Inflammatory macrophage treated with lipopolysaccharide for 1 hour (primary cell): ENCODE data around the gene DIPK1A.

Experiments used
- DNase-seq, 2 donors: peaks; one replicate each; pipeline ENCODE4 v3.0.0-alpha.2; 2020 to 2022

DIPK1A gene

DNA sequence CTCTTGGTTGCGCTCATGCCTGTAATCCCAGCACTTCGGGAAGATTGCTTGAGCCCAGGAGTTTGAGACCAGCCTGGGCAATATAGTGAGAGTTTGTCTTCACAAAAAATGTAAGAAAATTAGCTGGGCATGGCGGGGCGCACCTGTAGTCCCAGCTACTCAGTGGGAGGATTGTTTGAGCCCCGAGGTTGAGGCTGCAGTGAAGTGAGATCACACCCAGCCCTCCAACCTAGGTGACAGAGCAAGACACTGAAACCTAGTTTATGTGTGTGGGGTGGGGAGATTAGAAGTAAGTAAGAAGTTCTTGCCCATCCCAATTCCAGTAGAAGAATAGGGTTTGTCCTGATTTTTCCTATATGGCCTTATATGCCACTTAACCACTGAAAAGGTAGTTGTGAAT is 127.4 kb downstream of the DIPK1A start:
- no peak for DNase-seq

DNA sequence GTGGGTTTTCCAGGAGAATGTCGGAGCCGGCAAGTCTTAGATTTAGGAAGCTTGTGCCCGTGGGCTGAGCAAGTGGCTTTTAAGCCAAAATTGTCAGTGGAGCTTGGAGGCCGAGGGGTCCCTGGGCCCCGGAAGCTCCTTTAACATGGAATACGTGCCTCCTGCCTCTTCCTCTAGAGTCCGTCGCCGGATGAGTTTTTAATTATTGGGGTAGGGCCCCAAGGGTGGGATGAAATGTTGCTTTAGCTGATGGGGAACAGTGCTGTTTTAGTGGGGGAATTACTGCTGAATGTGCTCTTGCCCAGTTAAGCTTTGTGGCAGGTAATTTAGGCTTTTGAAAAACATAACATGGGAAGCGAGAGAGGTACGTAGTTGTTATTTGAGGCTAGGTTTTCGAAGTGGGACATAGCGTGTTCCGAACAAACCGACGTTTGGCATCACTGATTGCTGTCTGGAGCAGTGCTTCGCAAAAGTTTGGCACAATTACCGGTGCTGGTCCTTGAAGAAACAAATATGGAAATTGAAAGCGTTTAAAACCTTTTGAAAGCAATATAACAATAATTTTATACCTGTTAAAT is 128.6 kb downstream of the DIPK1A start:
- peak in 1 of 2 donors; percentile 10 for DNase-seq

DNA sequence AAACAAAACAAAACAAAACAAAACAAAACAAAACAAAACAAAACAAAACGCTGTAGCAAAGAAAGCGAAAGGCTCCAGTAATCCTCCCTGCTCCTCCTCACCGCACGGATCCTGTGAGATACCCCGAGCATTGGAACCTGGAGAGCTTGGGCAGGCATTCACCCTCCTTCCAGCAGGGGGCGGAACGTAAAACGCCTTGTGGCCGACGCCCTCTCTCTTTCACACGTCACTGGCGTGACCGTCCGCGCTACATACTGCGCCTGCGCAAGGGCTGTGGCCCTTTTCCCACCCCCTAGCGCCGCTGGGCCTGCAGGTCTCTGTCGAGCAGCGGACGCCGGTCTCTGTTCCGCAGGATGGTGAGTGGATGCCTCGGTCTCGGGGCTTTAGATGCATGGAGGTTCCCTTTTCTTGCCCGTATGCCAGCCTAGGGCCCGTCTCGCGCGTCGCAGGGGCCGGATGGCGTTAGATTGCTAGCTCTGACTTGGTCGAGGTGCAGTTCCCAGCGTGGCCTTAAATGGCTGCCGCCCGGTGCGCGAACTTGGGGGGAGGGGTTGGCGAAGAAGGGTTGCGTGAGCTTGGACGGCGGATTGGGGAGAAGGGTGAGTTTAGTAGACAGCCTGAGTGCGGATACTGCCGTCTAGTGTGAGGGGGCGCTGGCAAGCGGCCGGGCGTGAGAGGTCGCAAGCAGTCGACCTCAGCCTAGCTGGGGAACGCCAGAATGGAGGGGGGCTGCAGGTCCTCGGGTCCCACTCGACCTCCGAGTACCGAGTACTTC is 129.3 kb downstream of the DIPK1A start, which contains the start of gene RPL5:
TSS of gene RPL5 (plus strand) at position 279 of the 775 bp plus-strand sequence. CDS start at position 354, 75 bp downstream.
- peak; percentile 96 to 100 for DNase-seq

DNA sequence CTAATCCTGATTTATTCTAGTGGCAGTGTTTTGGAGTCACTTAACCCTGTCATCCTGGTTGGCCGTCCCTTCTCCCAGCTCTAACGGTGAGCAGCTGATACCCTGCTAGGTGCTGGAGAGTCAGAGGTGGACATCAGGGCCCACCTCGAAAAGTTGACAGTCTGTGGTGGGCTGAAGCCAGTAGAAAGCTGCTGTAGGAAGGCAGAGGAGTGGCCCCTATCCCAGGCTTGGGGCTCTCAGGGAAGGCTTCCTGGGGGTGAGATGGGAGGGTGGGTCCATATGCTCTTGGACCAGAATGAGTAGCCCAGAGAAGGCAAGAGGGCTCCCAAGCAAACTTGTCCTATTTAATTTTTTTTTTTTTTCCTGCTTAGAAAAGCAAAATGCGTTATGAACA is 129.9 kb downstream of the DIPK1A start:
- DNase-seq: no peak

DNA sequence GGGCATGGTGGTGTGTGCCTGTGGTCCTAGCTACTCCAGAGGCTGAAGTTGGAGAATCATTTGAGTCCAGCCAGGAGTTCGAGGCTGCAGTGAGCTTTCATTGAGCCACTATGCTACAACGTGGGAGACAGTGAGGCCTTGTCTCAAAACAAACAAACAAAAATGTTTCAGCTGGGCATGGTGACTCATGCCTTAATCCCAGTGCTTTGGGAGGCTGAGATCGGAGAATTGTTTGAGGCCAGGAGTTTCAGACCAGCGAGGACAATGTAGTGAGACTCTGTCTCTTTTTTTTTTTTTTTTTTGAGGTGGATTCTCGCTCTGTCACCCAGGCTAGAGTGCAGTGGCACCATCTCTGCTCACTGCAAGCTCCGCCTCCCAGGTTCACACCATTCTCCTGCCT is 134.5 kb downstream of the DIPK1A start:
- no peak for DNase-seq

DNA sequence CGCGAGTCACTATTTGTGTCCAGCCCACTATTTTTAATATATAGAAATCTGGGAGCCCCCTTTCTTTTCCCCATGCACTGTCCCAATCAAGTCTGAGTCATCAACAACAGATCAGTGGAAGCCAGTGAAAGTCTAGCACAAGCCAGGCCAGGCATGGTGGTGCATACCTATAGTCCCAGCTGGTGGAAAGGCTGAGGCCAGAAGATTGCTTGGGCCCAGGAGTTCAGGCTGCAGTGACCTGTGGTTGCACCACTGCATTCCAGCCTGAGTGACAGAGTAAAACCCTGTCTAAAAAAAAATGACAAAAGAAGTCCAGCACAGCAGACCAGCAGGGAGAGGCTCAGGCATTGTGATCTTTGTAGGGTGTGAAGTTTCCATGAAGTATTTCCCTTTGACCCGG is 138.4 kb downstream of the DIPK1A start:
- DNase-seq: peak; percentile 40 to 44

DNA sequence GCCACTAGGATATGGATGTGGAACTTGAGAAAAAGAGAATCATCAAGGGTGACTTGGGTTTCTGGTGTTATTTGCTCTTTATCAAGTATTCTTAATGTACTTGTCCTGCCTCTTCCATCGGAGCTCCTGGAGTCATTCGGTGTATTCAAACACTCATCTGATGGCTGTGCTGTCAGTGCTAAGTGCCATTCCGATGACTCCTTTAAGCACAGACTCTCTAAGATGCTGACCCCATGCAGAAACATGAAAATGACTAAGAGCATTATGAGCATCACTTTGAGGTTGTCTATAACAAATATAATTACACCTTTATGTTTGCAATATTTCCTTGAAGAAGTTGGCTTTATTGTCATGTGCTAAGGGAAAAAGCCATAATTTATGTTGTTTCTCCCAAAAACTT is 140.7 kb downstream of the DIPK1A start:
- no peak for DNase-seq

DNA sequence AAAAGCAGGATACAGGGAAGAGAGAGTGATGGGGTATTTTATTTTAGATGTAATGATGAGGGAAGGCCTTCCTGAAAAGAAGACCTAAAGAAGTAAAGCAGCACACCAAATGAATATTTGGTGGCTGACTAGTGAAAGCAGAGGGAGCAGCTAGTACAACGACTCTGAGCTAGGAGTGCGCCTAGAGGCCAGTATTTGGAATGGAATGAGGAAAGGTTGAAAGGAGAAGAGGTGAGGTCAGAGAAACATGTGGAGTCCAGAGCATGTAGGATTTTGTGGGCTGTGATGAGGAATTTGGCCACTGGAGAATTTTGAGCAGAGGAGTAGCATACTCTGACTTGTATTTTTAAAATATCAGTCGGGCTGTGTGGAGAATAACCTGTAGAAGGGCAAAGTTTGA is 141.2 kb downstream of the DIPK1A start:
- DNase-seq: no peak

DNA sequence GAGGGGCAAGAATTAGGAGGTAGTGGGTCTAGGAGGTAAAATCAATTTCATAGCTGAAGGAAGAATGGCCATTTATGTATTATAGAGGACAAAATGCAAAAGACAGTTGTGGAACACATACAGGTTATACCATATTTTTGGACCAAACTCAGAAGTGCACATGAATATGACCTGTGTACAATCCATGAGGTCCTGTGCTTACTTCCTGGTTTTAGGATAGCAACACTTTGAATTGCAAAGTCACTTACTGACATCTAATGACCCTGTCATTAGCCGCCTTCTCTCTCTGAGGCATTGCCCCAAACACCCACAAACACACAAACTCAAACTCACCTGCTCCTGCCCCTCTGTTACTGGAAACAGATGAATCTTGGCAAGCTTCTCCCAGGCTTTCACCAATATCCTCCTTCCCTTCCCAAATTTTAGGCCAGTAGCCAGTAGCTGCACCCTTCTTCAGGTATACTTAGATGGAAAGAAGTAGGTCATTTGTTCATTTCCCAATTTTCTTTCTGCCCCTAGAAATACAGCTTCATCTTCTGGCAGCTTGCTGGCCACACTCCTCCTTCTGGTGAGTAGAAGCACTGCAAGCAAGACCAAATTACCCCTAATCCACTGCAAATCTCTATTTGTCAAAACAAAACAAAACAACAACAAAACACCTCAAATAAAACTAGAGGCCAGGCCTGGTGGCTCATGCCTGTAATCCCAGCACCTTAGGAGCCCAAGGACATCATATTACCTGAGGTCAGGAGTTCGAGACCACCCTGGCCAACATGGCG is 143.1 kb downstream of the DIPK1A start:
- peak; percentile 24 to 60 for DNase-seq

DNA sequence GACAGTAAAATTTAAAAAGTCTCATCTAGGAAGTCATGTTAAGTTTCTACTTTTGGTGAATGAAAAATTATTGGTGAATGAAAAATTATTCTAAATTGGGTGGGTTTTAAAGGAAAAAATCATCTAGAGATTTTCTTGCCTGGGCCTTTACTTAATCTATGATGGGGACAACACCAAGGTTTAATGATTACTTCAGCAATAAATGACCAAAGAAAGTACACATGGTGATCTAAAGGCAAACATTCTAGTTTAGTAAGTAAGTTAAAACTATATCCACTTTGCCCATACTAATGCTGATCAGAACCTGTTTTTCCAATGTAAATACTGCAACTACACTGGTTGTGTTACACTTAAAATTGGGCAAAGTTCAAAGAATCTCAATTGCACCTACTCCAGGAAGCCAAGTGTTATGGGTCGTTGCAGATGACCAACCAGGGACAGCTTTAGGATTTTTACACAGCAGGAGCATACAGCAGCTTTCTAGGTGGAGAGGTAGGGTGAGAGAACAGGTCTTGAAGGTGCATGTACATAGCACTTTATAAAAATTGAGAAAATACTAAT is 144.0 kb downstream of the DIPK1A start:
- no peak for DNase-seq

DNA sequence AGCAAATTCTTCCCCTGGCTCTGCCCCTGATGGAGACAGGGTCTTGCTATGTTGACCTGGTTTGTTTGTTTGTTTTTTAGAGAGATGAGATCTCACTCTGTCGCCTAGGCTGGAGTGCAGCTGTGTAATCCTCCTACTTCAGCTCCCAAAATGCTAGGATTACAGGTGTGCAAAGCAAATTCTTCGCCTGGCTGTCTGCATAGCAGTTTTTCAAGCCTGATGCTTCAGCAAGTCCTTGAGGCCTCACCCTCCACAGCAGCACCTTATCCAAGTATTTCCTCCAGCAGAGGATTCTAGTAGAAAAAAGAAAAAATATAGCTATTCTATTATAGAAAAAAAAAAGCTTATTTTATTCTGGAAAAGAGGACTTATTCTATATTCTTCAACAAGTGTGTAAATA is 144.5 kb downstream of the DIPK1A start:
- no peak for DNase-seq

DNA sequence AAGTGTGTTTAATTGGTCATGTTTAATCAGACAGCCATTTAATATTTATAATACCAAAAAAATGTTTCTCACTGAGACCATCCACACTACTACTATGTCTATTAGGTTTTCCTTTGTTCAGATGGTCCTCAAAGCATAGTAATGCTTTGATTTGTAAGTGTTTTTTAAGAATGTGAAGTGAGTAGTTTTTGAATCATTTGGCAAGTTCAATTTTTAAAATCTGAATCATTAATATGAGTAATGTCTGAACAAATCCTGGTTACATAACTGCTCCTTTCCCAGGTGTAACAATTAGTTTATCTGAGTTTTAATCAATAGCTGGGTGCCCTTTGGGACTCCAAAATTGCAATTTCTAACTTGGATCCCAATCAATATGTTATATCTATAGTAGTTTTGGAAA is 152.9 kb downstream of the DIPK1A start:
- DNase-seq: no peak

DNA sequence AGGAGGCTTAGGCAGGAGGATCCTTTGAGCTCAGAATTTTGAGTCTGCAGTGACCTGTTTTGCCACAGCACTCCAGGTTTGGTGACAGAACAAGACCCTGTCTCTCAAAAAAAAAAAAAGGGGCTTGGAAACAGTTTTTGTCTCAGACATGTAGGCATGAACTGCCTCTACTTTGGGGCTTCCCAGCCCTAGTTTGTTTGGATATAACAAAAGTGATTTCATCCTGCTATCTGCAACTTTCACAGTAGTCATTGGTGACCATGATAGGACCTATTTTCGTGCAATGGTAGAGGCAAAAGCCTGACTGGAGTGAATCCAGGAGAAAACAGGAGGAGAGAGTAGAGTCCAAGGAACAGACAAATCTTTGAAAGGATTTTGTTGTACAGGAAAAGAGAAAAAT is 156.0 kb downstream of the DIPK1A start:
- no peak for DNase-seq

DNA sequence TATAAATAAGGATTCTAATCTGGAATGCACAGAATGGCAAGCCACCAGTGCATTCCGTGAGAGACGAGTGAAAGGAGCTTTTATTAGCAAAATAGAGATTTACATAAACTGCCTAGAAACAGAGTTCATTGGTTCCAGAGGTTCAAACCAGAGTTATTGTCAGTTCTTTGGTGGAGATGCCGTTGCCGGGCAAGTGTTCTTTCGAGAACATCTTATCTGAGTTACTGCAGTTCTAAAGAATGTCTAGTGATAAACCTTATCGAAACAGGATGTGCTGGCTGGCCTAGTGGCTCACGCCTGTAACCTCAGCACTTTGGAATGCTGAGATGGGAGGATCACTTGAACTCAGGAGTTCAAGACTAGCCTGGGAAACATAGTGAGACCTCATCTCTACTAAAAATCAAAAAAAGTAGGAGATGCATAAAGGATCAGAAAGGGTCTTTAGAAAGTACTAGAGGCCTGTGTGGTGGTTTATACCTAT is 156.5 kb downstream of the DIPK1A start:
- peak; percentile 45 to 48 for DNase-seq

DNA sequence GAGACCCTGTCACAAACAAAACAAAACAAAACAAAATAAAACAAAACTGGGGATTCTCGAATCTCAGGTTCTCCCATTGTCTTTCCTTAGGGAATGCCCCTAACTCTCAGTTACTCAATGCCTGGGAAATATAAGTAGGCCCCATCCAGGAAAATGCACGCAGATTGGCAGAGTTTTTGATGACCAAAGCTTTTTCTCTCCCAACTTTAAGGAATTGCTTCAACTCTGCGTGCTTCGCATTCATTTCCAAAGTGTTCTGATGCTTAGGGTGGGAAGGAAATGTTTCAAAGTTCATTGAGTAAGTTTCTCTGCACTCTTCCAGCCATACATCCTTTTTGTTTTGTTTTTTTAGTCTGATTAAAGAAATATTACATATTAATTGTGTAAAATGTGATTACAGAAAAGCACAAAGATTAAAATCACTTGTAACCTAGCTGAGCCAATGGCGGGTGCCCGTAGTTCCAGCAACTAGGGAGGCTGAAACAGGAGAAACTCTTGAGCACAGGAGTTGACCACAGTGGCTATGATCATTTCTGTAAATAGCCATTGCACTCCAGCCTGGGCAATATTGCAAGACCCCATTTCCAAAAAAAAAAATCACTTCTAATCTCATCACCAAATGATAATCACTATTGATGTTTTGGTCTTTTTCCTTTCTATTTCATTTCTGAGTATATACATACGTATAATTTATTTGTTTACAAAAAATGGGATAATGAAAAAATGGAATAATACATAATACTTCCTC is 157.9 kb downstream of the DIPK1A start:
- no peak for DNase-seq

DNA sequence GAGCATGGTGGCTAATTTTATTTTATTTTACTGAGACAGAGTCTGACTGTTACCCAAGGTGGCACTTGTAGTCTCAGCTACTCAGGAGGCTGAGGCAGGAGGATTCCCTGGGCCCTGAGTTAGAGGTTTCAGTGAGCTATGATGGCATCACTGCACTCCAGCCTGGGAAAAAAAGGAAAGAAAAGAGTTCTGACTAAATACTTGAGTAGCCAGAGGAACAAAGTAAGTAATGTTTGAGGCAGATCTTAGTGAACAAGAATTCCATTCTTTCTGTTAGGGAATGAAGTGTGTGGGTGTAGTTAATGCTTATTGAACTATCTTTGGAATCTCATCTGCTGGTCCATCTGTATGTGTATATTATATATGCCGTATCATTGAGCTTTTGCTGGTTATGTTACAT is 163.3 kb downstream of the DIPK1A start:
- DNase-seq: no peak

DNA sequence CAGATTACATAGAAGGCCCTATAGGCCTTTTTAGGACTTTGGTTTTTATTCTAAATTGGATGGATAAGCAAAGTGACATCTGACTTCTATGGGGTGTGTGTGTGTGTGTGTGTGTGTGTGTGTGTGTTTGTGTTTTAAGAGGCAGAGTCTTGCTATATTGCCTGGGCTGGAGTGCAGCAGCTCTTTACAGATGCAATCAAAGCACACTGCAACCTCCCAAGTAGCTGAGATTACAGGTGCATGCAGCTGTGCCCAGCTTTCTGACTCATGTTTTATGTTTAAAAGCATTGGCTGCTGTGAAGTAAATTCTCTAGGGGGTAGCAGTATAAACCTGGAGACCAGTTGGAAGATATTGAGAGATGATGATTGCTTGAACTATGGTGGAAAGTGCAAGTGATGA is 164.0 kb downstream of the DIPK1A start:
- DNase-seq: no peak

DNA sequence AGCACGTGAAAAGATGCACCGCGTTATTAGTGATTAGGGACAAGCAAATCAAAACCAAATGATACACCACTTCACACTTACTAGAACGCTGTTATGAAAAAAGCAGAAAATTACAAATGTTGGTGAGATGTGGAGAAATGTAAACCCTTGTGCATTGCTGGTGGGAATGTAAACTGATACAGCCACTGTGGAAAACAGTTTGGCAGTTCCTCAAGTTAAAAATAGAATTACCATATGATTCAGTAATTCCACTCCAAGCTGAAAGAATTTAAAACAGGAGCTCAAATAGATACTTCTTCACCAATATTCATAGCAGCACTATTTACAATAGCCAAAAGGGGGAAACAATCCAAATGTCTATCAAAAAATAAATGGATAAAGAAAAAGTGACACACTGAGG is 166.1 kb downstream of the DIPK1A start:
- DNase-seq: no peak

DNA sequence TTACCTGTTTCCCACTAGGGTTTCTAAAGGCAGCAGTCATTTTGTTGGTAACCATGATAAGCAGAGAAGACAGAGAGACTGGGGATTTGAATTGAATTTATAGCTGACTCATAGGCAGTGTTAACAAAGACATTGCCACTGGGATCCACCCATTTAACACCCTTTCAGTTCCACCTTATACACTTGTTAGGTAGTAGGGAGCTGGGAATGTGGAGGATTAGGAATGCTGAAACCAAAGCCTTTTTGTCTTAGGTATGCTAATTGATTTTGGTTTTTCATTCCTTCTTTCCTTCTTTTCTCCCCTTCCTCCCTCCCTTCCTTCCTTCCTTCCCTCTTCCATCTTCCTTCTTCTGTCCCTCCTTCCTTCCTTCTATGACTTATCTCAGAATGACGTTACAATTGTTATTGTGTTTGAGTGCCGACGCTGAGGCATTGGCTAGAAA is 168.9 kb downstream of the DIPK1A start:
- no peak for DNase-seq
